ENCODE results near the gene EMSY.
"Not testable (repeated sequence)": the region's sequence is repeated elsewhere in the genome, so short reads cannot be mapped to it uniquely, and the experiment has no call there.

The EMSY gene

DNA sequence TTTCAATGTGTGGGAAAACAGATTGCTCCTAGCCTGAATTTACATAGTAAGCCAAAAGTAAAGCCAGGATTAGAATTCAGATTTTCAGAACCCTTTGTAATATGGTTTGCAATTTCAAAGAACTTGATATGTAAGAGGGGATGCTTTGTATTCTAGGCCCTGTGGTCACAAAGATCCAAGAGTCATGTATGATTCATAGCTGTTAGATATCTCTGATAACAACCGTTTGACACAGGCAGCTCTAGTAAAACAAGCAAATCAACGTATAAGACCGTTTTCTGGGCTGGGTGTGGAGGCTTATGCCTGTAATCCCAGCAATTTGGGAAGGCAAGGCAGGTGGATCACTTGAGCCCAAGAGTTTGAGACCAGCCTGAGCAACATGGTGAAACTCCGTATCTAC, 79.6 kb downstream of the EMSY start:
- no peak for DNase-seq (ENCODE audit: low spot score)

DNA sequence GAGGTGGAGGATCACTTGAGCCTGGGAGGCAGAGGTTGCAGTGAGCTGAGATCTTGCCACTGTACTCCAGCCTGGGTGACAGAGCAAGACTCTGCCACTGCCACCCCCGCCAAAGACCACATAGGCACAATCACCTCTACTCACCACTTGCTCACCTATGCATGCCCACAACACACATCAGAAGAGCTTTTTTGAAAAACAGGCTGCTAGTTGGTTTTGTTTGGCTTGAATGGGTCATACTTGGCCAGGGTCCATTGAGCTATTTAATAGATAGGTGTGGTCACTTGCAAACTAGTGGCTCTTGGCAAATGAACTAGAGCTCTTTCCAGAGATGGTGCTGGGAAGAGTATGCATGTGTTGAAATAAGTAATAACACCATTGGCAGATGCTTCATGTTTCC, 80.1 kb downstream of the EMSY start:
- DNase-seq (ENCODE audit: low spot score) = no peak

DNA sequence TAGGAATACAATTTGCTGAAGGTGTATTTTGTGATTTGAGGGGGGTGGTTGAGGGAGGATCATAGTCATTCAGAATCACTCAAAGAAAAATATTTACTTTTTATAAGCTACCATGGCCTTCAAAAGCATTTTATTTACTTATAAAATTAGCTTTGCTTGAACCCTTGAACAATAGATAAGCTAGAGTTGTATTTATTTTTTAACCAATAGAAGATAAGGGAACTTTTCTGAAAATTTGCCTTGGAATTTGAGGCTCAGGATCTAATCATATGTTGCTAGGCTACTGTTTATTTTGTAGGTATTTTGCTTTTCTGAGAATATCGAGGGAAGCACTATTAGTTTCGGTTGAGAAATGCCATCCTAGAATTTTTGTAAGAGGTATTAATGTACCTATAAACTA, 82.1 kb downstream of the EMSY start:
- DNase-seq (ENCODE audit: low spot score) = no peak

DNA sequence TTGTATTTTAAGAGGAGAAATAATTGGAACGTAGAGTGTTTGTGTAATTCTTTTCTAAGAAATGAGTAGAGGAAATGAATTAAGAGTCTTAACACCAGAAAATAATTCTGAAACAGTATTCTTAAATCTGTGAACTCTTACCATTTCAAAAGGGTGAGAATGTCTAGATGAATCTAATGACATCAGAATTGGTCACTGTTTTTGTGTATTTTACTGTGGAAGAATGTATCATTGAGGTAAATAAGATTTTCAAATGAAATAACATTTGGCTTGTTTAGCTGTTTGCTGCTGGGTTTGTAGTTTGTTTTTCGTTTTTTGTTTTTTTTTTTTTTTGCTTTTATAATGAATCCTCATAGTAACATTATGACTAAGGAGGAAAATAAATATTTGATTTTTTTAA, 97.6 kb downstream of the EMSY start:
- no peak for DNase-seq (ENCODE audit: low spot score)

DNA sequence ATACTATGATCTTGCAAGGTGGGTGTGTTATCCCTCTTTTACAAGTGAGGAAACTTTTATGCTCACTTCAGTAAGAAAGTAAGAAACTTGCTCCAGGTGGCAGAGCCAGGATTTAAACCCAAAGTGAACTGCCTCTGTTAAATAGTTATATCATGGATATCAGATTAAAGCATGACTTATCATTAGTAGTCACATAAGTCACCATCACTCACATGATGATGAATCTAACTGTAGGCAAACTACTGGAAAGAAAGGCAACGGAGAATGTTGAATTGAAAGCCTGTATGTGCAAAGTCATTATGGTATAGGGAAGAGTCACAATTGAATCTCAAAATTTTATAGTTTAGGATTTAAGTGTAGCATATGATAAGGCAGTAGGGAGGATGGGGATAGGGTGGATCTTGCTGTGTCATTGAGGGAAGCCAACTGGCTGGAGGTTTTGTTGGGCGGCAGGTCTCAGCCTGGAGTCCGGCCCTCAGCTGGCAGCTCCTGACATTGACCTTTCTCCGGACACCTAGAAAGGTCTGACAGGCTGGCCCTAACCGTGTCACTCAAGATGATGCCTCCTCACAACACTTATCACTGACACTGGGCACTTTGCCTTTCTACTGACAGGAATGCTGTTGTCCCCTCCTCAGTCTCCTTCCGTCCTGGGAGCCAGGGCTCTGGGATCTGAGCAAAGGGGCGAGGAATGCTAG, 98.3 kb downstream of the EMSY start:
- no peak for DNase-seq (ENCODE audit: low spot score)

DNA sequence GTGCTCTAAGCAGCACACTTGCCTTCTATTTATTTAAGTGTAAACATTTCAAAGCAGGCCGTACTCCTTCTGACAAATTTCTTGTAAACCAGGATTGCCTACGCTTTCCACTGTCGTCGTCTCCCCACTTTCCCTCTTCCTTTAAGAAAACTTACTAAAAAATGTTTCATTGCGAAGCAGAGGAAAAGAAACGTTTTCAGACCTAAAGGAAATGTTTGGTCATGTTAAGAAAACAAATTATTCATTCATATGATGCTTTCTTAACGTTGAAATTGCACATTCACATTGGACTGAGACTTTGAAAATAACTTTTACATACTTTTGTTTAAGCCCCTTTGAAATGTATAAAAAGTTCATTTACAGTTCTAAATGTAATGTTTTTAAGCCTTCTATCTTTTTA, 106.0 kb downstream of the EMSY start:
- no peak for DNase-seq (ENCODE audit: low spot score)

DNA sequence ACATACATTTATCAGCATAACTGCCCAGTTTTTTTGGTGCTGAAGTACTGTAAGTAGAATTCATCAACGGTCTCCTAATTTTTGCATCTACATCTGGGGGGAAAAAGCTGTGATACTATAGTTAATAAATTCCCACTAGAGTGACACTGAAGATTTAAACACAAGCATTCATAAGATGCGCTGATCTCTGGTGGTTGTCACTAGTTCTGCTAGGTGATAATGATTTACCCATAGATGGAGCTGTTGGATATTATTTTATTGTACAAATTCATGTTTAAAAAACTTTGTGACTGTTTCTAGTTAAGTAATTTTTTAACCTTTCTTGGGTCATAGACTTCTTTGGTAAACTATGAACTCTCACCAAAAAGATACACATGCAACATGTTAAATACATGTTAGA, 106.6 kb downstream of the EMSY start:
- DNase-seq (ENCODE audit: low spot score) = no peak

DNA sequence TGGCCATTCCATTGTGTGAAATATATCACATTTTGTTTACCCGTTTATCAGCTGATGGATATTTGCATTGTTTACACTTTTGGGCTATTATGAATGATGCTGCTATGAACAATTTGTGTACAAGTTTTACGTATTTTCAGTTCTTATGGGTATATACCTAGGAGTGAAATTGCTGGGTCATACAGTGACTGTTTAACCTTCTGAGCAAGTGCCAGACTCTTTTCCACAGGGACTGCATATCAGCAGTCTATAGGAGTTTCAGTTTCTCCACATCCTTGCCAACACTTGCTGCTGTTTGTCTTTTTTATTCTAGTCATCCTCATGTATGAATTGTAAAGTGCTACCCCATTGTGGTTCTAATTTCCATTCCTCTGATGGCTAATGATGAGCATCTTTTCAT, 108.2 kb downstream of the EMSY start:
- DNase-seq (ENCODE audit: low spot score) = no peak

DNA sequence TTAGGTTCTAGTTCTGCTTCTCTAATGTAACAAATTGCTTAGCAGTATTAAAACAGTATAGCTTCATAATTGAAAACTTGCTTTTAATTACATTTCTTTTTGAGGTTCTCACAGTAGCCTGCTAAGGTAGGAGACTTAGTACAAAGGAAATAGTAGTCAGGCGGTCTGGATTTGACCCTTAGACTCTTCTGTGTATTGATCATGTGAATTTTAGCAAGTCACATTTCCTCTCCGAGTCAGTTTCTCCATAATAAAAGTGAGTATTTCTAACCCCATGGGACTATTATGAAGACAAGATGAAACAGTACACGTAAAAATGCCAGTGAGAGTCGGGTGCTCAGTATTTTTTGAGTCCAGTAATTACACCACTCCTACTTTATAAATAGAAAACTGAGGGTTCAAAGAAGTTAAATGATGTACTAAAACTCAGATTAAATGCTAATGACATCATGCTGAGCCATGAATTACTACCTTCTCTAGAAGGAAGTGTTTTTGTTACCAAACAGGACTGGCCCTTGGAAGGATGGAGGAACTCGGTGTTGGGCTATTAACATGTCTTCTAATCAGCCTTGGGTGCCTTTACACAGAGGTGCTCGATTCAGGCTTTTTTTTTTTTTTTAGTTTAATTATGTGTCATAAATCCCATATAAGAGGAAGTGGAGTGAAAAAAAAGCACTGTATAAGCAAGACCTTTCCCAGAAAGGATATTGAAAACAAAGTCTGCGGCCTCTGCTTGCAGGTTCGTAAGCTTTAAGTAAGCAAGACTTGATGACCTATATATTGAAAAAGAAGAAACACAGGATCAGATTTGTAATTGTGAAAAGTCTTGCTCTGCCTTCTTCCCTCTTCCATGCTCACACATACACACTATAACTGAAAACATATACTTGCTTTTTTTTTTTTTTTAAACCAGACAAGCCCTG, 109.0 kb downstream of the EMSY start:
- DNase-seq (ENCODE audit: low spot score) = no peak

DNA sequence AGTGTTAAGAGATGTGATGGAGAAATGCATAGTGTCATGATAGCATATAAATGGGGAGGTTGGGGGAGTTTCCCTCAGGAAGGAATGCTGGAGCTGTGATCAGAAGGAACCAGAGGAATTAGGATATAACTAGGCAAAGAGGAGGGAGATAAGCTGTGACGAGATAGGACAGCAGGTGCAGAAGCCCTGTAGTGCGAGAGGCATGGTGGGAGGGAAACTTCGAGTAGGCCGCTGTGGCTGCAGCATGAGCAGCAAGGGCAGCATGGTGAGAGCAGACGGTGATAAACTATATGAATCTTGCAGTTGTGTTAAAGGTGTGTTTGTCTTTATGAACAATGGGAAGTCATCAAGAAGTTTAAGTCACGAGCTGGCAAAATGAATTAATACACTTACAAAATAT, 109.9 kb downstream of the EMSY start:
- no peak for DNase-seq (ENCODE audit: low spot score)

DNA sequence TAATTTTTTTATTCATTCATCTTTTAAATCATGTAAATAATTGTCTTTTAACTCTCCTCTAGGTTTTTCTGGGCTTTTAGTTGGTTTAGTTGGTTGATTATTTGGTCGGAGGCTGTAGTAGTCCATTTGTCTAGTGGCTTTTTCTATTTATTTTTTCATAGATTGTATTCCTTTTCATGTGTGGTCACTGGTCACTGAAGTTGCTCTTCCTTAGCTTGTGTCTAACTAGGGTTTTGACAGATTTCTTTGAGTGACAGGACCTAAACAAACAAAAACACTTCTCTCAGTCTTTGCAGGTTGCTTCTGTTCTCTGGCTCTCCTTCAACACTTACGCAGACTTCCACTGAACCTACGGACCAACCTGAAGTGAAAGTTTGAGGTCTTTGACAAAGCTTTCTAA, 112.6 kb downstream of the EMSY start:
- no peak for DNase-seq (ENCODE audit: low spot score)

DNA sequence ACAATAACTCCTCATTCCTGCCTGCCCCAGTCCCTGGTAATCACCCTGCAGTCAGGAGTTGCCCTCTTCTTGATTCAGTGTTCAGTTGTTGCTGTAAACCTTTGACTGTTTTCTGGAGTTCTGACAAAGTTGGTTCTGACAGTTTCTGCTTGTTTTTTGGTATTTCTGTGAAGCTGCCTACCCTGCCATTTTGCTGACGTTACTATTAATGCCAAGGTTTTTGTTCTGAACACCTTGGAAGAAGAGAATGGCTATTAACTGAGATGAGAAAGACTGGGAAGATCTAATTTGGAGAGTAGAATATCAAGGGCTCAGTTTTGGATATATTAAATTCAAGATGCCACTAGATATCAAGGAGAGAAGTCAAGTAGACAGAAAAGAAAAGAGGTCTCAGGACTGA, 113.7 kb downstream of the EMSY start:
- DNase-seq (ENCODE audit: low spot score) = no peak

DNA sequence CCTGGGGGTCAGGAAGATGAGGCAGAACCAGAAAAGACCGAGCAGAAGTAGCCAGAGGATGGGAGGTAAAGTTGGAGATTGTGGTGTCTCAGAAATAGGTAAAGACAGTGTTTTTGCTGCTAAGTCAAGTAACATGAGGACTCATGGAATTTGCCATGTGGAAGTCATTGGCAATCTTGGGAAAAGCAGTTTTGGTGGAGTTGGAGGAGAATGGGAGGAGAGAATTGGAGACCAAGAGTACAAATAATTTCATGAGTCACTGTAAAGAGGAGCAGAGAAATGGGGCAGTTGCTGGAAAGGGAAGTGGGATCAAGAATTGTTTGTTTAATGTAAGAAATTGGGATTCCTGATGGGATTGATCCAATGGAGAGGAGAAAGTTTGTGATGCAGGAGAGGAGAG, 114.1 kb downstream of the EMSY start:
- no peak for DNase-seq (ENCODE audit: low spot score)

DNA sequence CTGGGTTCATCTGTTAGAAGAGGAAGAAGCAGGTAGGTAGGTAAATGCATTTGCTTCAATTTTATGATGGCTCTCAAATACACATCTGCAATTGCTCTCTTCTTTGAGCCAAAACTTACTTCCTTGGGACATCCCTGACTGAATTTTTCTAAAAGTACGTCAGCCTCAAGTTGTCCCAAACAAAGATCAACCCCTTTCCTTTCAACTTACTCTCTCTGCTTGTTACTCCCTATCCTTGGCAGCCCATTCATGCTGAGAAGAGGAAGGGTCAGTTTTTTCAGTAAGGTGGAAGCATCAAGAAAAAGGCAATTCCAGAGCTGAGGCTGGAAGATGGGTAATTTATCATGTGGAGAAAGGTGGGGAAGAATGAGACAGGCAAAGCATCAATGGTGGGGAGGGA, 114.5 kb downstream of the EMSY start:
- no peak for DNase-seq (ENCODE audit: low spot score)

DNA sequence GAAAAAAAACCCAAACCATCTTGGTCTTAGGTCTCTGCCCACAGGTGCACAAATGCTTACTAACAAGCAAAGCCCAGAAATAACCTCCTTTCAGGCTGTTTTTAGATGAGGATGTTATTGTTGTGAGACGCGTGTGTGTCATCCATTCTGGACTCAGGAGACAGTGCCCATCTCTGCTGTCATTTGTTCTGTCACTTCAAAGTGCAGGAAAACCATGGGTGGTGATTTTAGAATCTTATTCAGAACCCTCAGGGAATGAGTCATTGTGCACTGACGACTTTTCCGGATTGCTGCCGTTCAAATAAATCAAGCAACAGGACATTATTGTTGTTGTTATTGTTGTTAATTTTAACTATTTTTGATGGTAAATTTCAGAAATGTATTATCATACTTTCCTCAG, 115.4 kb downstream of the EMSY start:
- DNase-seq (ENCODE audit: low spot score) = peak; percentile 57

DNA sequence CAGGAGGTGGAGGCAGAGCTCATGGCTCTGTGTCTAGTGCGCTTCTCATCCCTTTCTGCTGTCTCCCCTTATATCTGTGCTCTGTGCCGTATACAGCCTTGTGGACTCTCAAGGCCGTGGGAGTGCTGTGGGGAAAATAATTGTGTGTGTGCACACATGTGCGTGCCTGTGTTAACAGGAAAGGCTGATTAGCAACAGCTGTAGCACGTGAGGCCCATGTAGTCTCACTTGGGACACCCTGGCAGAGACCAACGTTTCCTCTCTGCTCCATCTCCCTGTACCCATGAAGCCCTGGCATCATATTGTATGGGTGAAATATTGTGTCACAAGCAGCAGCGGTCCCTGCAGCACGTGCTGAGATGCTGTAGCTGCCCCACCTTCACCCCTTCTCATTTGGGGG, 116.4 kb downstream of the EMSY start:
- DNase-seq (ENCODE audit: low spot score) = no peak

DNA sequence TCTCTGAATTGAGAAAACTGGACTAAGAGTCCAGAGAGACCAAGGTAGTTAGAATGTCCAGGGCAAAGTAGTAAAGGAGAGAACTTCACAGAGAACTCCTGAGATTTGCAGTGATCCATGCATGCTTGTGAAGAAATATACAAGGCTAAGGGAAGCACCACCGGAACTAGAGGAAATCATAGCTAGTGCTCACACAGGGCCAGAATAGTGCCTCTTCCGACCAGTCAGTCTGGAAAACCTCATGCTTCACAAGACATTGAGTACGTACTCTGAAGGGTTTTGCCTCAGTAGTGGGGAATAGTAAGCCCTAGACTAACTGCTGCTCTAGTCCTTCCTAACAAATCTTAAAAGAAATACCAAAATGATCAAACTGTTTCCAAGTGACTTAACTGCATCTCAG, 117.7 kb downstream of the EMSY start:
- DNase-seq (ENCODE audit: low spot score) = no peak

DNA sequence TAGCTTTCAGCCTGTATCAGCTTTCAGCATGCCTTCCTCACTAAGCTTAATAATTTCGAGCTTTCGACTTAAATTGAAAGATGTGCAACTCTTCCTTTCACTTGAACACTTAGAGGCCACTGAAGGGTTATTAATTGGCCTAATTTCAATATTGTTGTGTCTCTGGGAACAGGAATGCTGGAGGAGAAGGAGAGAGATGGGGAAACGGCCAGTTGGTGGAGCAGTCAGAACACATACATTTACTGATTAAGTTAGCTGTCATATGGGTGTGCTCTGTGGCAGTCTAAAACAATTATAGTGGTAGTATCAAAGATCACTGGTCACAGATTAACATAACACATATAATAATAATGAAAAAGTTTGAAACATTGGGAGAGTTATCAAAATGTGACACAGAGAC, 119.5 kb downstream of the EMSY start:
- no peak for DNase-seq (ENCODE audit: low spot score)

DNA sequence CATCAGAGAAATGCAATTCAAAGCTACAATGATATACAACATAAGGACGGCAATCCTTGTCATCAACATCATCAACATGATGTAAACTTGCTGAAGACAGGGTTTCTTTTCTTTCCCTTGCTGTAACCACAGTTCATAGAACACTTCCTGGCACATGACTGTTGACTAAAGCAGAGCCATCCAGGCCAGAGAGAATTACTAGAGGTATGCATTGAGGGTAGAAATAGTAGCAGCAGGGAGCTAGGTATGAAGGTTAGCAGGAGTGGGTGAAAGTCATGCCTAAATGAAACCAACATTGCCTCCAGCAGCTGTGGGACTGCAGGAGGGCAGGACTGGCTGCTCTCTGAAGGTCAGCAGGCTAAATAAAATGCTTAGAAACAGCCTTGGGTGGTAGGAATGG, 122.0 kb downstream of the EMSY start:
- no peak for DNase-seq (ENCODE audit: low spot score)

DNA sequence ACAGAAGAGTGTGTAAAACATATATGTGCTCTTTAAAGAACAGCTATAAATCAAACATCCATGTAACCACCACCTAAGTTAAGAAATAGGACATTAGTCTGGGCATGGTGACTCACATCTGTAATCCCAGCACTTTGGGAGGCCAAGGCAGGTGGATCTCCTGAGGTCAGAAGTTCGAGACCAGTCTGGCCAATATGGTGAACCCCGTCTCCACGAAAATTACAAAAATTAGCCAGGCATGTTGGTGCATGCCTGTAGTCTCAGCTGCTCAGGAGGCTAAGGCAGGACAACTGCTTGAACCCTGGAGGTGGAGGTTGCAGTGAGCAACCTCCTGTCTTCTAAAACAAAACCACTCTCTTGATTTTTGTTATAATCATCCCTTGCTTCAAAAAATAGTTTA, 122.4 kb downstream of the EMSY start:
- DNase-seq (ENCODE audit: low spot score) = no peak

DNA sequence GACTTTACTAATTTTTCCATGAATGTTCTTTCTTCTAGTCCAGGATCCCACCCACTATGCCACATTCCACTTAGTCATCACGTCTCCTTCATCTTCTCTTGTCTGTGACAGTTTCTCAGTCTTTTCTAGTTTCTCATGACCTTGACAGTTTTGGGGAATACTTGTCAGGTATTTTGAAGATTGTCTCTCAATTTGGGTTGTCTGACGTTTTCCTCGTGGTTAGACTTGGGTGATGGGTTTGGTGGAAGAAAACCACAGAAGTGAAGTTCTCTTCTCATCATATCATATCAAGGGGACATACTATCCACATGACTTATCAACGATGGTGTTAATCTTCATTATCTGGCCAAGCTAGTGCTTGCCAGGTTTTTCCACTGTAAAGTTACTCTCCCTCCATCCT, 123.3 kb downstream of the EMSY start:
- DNase-seq (ENCODE audit: low spot score) = no peak

DNA sequence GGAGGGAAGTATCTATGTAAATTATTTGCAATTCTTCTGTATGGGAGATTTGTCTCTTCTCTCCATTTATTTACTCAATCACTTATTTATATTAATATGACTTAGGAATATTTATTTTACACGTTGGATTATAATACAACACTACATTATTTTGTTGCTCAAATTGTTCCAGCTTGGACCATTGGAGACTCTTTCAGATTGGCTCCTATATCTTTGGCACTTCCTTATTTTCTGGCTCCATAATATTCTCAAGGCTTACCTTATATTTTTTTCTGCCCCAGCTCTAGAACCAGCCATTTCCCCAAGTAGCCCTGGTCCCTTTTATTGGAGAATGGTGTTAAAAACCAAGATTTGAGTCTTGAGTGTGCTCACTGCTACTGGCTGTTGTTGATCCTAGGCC, 123.8 kb downstream of the EMSY start:
- DNase-seq (ENCODE audit: low spot score) = no peak

DNA sequence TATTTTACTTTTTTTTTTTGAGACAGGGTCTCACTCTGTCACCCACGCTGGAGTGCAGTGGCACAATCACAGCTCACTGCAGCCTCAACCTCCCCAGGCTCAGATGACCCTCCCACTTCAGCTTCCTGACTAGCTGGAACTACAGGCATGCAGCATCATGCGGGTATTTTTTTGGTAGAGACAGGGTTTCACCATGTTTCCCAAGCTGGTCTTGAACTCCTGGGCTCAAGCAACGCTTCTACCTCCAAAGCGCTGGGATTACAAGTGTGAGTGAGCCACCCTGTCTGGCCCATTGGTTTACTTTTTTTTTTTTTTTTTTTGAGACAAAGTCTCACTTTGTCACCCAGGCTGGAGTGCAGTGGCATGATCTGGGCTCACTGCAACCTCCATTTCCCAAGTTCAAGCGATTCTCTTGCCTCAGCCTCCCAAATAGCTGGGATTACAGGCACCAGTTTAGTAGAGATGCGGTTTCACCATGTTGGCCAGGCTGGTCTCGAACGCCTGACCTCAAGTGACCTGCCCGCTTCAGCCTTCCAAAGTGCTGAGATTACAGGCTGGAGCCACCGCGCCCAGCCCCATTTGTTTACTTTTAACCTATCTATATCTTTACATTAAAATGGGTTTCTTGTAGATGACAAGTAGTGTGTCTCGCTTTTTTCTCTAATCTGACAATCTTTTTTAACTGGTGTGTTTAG, 127.5 kb downstream of the EMSY start:
- not testable (repeated sequence) for DNase-seq (ENCODE audit: low spot score)
